ENCODE results near the gene CCSER2. TPM values are rescaled to one million over a fixed set of nuclear protein-coding genes. Genes with fewer than 3 reads are reported as not detected.

The CCSER2 gene
- total and polyA plus RNA-seq, 2 donors (not counting 1 experiment from before 2014, with no cell fraction given), result 6.0 to 45.9 TPM

- POLR2A ChIA-PET, result no interaction called here
Measured at GRCh38 chr10:84499846-84500245, 171.5 kb downstream of the CCSER2 start.

GRCh38 chr10:84510121-84510520, 181.7 kb downstream of the CCSER2 start:
- no peaks in the 10 kb centered on the region for H3K4me1 ChIP-seq (ENCODE audit: control insufficient read depth in 2 of 2, insufficient read depth in 2 of 2, low read length in 2 of 2)
- ATAC-seq (ENCODE audit: low read depth) (no peak), DNase-seq (no peak)
- no peaks in the 10 kb centered on the region for H4K20me1 ChIP-seq (ENCODE audit: control insufficient read depth, insufficient read depth, low read length, poor library complexity, severe bottlenecking)
- ChIA-PET POLR2A (no interaction called here), CTCF (interaction anchor here (0.9 to 1.2 kb wide), 2 partner anchors 27 to 157 kb away, joined by 3 read pairs; no protein-coding TSS in a partner anchor)
- H3K4me3 ChIP-seq (ENCODE audit: control extremely low read depth in 1 of 5, extremely low read depth in 1 of 5, insufficient read depth in 1 of 5, low read depth in 2 of 5, low read length in 4 of 5), result no peak overlapping the region
- no peak overlapping the region for H3K27ac ChIP-seq (ENCODE audit: low read length in 2 of 2)
- Mint-ChIP-seq H3K27me3 (no peaks in the 10 kb centered on the region), H3K4me1 (no peaks in the 10 kb centered on the region), H3K9me3 (ENCODE audit: insufficient read depth) (no peaks in the 10 kb centered on the region), H3K4me3 (no peak overlapping the region), H3K27ac (no peak overlapping the region)
- no peaks in the 10 kb centered on the region for H3K79me2 ChIP-seq (ENCODE audit: control insufficient read depth, insufficient read depth, low read length)
- H3K36me3 ChIP-seq (replicated peaks in 1 of 2; ENCODE audit: control extremely low read depth in 1 of 2, control insufficient read depth in 1 of 2, extremely low read depth in 1 of 2, insufficient read depth in 2 of 2, low read length in 1 of 2), result peaks cover 3 to 15% of the 10 kb centered on the region in 2 experiments
- intact Hi-C loops (cut with micrococcal nuclease), result no loop called here
- H3K4me2 ChIP-seq (replicated peaks; ENCODE audit: low read depth, low read length, poor library complexity, severe bottlenecking), result no peak overlapping the region
- no peaks in the 10 kb centered on the region for H3K27me3 ChIP-seq (replicated peaks in 1 of 4; ENCODE audit: control extremely low read depth in 1 of 4, control insufficient read depth in 3 of 4, insufficient read depth in 4 of 4, low read length in 3 of 4)
- no peak overlapping the region for H3K9ac ChIP-seq (ENCODE audit: low read length)
- no peaks in the 10 kb centered on the region for H3K9me3 ChIP-seq (ENCODE audit: control extremely low read depth in 1 of 3, control insufficient read depth in 2 of 3, insufficient read depth in 1 of 3, low read length in 2 of 3)
- 100% methylated on average over 2 of the region's 3 CpGs for WGBS (ENCODE audit: insufficient coverage)
- TF ChIP-seq EZH2 (IDR thresholded peaks at IDR 0.05; ENCODE audit: borderline replicate concordance, insufficient read depth, low read depth, low read length, poor library complexity, severe bottlenecking), result no peak
- TF ChIP-seq, protein P1, sequence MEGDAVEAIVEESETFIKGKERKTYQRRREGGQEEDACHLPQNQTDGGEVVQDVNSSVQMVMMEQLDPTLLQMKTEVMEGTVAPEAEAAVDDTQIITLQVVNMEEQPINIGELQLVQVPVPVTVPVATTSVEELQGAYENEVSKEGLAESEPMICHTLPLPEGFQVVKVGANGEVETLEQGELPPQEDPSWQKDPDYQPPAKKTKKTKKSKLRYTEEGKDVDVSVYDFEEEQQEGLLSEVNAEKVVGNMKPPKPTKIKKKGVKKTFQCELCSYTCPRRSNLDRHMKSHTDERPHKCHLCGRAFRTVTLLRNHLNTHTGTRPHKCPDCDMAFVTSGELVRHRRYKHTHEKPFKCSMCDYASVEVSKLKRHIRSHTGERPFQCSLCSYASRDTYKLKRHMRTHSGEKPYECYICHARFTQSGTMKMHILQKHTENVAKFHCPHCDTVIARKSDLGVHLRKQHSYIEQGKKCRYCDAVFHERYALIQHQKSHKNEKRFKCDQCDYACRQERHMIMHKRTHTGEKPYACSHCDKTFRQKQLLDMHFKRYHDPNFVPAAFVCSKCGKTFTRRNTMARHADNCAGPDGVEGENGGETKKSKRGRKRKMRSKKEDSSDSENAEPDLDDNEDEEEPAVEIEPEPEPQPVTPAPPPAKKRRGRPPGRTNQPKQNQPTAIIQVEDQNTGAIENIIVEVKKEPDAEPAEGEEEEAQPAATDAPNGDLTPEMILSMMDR (IDR thresholded peaks at IDR 0.05), result no peak
- H2AFZ ChIP-seq (ENCODE audit: insufficient read depth, low read depth, low read length, poor library complexity, severe bottlenecking), result no peak overlapping the region

More at GRCh38 chr10:84499846-84500245, 171.5 kb downstream of the CCSER2 start:
- no peaks in the 10 kb centered on the region for H3K79me2 ChIP-seq (ENCODE audit: control insufficient read depth, insufficient read depth, low read length)
- Mint-ChIP-seq H3K9me3 (ENCODE audit: insufficient read depth) (no peaks in the 10 kb centered on the region), H3K4me3 (no peak overlapping the region), H3K4me1 (no peaks in the 10 kb centered on the region), H3K27ac (no peak overlapping the region), H3K27me3 (no peaks in the 10 kb centered on the region)
- intact Hi-C loops (cut with micrococcal nuclease), result no loop called here
- no peaks in the 10 kb centered on the region for H3K4me1 ChIP-seq (ENCODE audit: control insufficient read depth in 2 of 2, insufficient read depth in 2 of 2, low read length in 2 of 2)
- H2AFZ ChIP-seq (ENCODE audit: insufficient read depth, low read depth, low read length, poor library complexity, severe bottlenecking), result no peak overlapping the region
- no peak overlapping the region for H3K9ac ChIP-seq (ENCODE audit: low read length)
- ATAC-seq (ENCODE audit: low read depth) (no peak), DNase-seq (no peak)
- CTCF ChIA-PET, result no interaction called here
- 26% methylated on average over 3 of the region's 3 CpGs for WGBS (ENCODE audit: insufficient coverage)
- TF ChIP-seq EZH2 (IDR thresholded peaks at IDR 0.05; ENCODE audit: borderline replicate concordance, insufficient read depth, low read depth, low read length, poor library complexity, severe bottlenecking), result no peak
- TF ChIP-seq, protein P1 (IDR thresholded peaks at IDR 0.05), result no peak
- no peaks in the 10 kb centered on the region for H3K27me3 ChIP-seq (replicated peaks in 1 of 4; ENCODE audit: control extremely low read depth in 1 of 4, control insufficient read depth in 3 of 4, insufficient read depth in 4 of 4, low read length in 3 of 4)
- no peaks in the 10 kb centered on the region for H4K20me1 ChIP-seq (ENCODE audit: control insufficient read depth, insufficient read depth, low read length, poor library complexity, severe bottlenecking)
- H3K4me3 ChIP-seq (ENCODE audit: control extremely low read depth in 1 of 5, extremely low read depth in 1 of 5, insufficient read depth in 1 of 5, low read depth in 2 of 5, low read length in 4 of 5), result no peak overlapping the region
- no peaks in the 10 kb centered on the region for H3K36me3 ChIP-seq (replicated peaks in 1 of 2; ENCODE audit: control extremely low read depth in 1 of 2, control insufficient read depth in 1 of 2, extremely low read depth in 1 of 2, insufficient read depth in 2 of 2, low read length in 1 of 2)
- no peak overlapping the region for H3K27ac ChIP-seq (ENCODE audit: low read length in 2 of 2)
- no peak overlapping the region for H3K4me2 ChIP-seq (replicated peaks; ENCODE audit: low read depth, low read length, poor library complexity, severe bottlenecking)
- no peaks in the 10 kb centered on the region for H3K9me3 ChIP-seq (ENCODE audit: control extremely low read depth in 1 of 3, control insufficient read depth in 2 of 3, insufficient read depth in 1 of 3, low read length in 2 of 3)
